PC-9 (cell line): ENCODE measurements around the gene PALMD.

Source experiments
- CTCF ChIP-seq: fragments of 200-600 bp; sonication (generic); conservative IDR thresholded peaks from 2 replicates; pipeline ENCODE4 v1.6.1; 2017; ENCODE audit warnings: mixed run types, antibody characterized with exemption, mild to moderate bottlenecking, moderate library complexity
- EZH2 ChIP-seq: fragments of 200-600 bp; sonication (generic); IDR thresholded peaks from 2 replicates; pipeline ENCODE4 v1.8.0; 2017; ENCODE audit warnings: antibody characterized with exemption, low read depth

DNA sequence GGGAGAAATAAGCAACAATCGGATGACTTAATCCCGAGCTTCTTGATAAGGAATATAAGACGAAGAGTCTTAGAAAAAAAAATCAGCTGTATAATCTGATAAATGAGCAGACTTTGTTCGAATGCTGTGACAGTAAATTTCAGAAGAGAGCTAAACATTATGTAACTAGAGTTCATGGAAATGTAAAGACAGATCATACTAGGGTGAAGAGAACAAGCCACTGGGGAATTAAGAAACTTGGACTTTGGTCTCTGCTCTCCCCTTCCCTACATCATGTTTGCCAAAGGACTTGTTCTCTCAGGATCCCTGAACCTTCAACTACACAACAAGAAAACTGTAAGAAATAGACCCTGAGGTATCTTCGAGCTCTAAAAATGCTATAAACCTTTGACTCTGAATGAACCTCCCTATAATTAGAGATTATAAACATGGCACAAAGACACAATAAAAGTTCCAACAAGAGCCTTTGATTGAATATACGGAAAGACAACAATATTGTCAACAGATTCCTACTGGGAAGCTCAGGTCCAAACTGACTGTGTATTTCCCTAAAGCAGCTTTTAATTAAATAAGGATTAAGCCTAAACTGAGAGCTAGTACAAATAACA, 93.0 kb downstream of the PALMD start:
- TF ChIP-seq CTCF (no peak), EZH2 (no peak)
